ENCODE data around the gene FRMD4B. TPM values are rescaled to one million over a fixed set of nuclear protein-coding genes. Genes with fewer than 3 reads are reported as not detected.

FRMD4B gene
- total RNA-seq, 1 donor from 2014 or later: 53.5 TPM

GRCh38 chr3:69143612-69144011 is 242.3 kb downstream of the FRMD4B start:
- H3K36me3 ChIP-seq: no peaks in the 10 kb centered on the region
- no peaks in the 10 kb centered on the region for H3K27me3 ChIP-seq
- H3K4me1 ChIP-seq: no peaks in the 10 kb centered on the region
- H3K4me3 ChIP-seq: no peak overlapping the region
- TF ChIP-seq CTCF (IDR thresholded peaks at IDR 0.05) (no peak), POLR2AphosphoS5 (IDR thresholded peaks at IDR 0.05; ENCODE audit: insufficient read depth in 1 of 2, low read depth in 1 of 2) (no peak), POLR2A (IDR thresholded peaks at IDR 0.05) (no peak)
- no peaks in the 10 kb centered on the region for H3K9me3 ChIP-seq
- H3K27ac ChIP-seq: no peak overlapping the region
- no peak for DNase-seq (ENCODE audit: extremely low spot score in 2 of 2)
- intact Hi-C loops (cut with DNase I): no loop called here

- no peak for DNase-seq (ENCODE audit: extremely low spot score in 2 of 2)
- H3K36me3 ChIP-seq: no peaks in the 10 kb centered on the region
- H3K4me1 ChIP-seq: no peaks in the 10 kb centered on the region
- intact Hi-C loops (cut with DNase I): no loop called here
- H3K27ac ChIP-seq: no peak overlapping the region
- no peaks in the 10 kb centered on the region for H3K27me3 ChIP-seq
- TF ChIP-seq POLR2AphosphoS5 (IDR thresholded peaks at IDR 0.05; ENCODE audit: insufficient read depth in 1 of 2, low read depth in 1 of 2) (no peak), CTCF (IDR thresholded peaks at IDR 0.05) (no peak), POLR2A (IDR thresholded peaks at IDR 0.05) (no peak)
- no peaks in the 10 kb centered on the region for H3K9me3 ChIP-seq
- no peak overlapping the region for H3K4me3 ChIP-seq
These were observed 243.0 kb downstream of the FRMD4B start for GRCh38 chr3:69142797-69143454.

- Histone ChIP-seq H3K4me1 (no peaks in the 10 kb centered on the region), H3K36me3 (no peaks in the 10 kb centered on the region), H3K27me3 (no peaks in the 10 kb centered on the region), H3K4me3 (no peak overlapping the region), H3K9me3 (no peaks in the 10 kb centered on the region), H3K27ac (no peak overlapping the region)
- intact Hi-C loops (cut with DNase I): no loop called here
- no peak for DNase-seq (ENCODE audit: extremely low spot score in 2 of 2)
- TF ChIP-seq POLR2AphosphoS5 (IDR thresholded peaks at IDR 0.05; ENCODE audit: insufficient read depth in 1 of 2, low read depth in 1 of 2) (no peak), POLR2A (IDR thresholded peaks at IDR 0.05) (no peak), CTCF (IDR thresholded peaks at IDR 0.05) (no peak)
These were observed 243.8 kb downstream of the FRMD4B start for GRCh38 chr3:69142090-69142489.

GRCh38 chr3:69141313-69141712 is 244.6 kb downstream of the FRMD4B start:
- Histone ChIP-seq H3K27me3 (no peaks in the 10 kb centered on the region), H3K27ac (no peak overlapping the region), H3K4me3 (no peak overlapping the region), H3K4me1 (no peaks in the 10 kb centered on the region), H3K36me3 (no peaks in the 10 kb centered on the region), H3K9me3 (no peaks in the 10 kb centered on the region)
- no peak for TF ChIP-seq POLR2AphosphoS5 (IDR thresholded peaks at IDR 0.05; ENCODE audit: insufficient read depth in 1 of 2, low read depth in 1 of 2)
- TF ChIP-seq POLR2A (IDR thresholded peaks at IDR 0.05): no peak
- TF ChIP-seq CTCF (IDR thresholded peaks at IDR 0.05): no peak
- intact Hi-C loops (cut with DNase I): no loop called here
- DNase-seq (ENCODE audit: extremely low spot score in 2 of 2): no peak

GRCh38 chr3:69137412-69137811 is 248.5 kb downstream of the FRMD4B start:
- intact Hi-C loops (cut with DNase I): no loop called here
- no peaks in the 10 kb centered on the region for H3K4me1 ChIP-seq

More at GRCh38 chr3:69137412-69137811, 248.5 kb downstream of the FRMD4B start:
- Histone ChIP-seq H3K9me3 (no peaks in the 10 kb centered on the region), H3K27ac (no peak overlapping the region), H3K4me3 (no peak overlapping the region), H3K27me3 (no peaks in the 10 kb centered on the region), H3K36me3 (no peaks in the 10 kb centered on the region)
- no peak for DNase-seq (ENCODE audit: extremely low spot score in 2 of 2)
- TF ChIP-seq CTCF (IDR thresholded peaks at IDR 0.05): no peak
- TF ChIP-seq POLR2AphosphoS5 (IDR thresholded peaks at IDR 0.05; ENCODE audit: insufficient read depth in 1 of 2, low read depth in 1 of 2): no peak
- TF ChIP-seq POLR2A (IDR thresholded peaks at IDR 0.05): no peak

All from vagina (tissue), 2 donors.